Fibroblast of mammary gland (primary cell): ENCODE data around the gene YIPF1.

Experiments
- DNase-seq: peaks from one replicate; pipeline ENCODE4 v3.0.0-alpha.2; 2010; ENCODE audit warnings: low read depth
- H3K4me3 ChIP-seq: 2 replicates; pipeline ENCODE4 v1.5.1; 2011; ENCODE audit warnings: low read depth, mild to moderate bottlenecking, low read length, moderate library complexity; ENCODE audit not compliant: control insufficient read depth
- TF ChIP-seq, protein P1 (sequence below): conservative IDR thresholded peaks from 2 replicates; pipeline ENCODE4 v1.5.1; 2011; ENCODE audit warnings: low read depth, low read length, inconsistent platforms; ENCODE audit not compliant: control insufficient read depth, insufficient read depth

Gene YIPF1

GRCh38 chr1:53850082-53850673 is 39.4 kb downstream of the YIPF1 start:
- DNase-seq: no peak
- no peak overlapping the region for H3K4me3 ChIP-seq
- TF ChIP-seq, protein P1, sequence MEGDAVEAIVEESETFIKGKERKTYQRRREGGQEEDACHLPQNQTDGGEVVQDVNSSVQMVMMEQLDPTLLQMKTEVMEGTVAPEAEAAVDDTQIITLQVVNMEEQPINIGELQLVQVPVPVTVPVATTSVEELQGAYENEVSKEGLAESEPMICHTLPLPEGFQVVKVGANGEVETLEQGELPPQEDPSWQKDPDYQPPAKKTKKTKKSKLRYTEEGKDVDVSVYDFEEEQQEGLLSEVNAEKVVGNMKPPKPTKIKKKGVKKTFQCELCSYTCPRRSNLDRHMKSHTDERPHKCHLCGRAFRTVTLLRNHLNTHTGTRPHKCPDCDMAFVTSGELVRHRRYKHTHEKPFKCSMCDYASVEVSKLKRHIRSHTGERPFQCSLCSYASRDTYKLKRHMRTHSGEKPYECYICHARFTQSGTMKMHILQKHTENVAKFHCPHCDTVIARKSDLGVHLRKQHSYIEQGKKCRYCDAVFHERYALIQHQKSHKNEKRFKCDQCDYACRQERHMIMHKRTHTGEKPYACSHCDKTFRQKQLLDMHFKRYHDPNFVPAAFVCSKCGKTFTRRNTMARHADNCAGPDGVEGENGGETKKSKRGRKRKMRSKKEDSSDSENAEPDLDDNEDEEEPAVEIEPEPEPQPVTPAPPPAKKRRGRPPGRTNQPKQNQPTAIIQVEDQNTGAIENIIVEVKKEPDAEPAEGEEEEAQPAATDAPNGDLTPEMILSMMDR: no peak

GRCh38 chr1:53847980-53848379 is 41.6 kb downstream of the YIPF1 start:
- no peak for DNase-seq
- TF ChIP-seq, protein P1: no peak
- no peak overlapping the region for H3K4me3 ChIP-seq

DNA sequence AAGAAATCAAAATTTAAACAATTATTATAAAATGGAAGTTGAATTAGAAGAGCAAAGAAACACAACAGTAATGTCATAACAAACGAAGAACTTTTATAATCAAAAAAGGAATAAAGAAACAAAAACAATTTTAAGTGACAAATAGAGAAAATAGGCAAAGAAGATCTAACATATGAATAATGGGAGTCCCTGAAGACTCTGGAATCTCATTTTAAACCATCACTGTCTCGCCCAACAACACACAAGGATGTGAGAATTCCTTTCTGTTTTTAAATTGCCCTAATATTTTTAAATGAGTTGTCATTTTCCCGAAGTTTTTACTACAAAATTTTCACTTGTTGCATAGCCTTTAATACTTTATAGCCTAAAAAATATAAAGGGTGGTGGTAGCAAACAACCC is 47.2 kb downstream of the YIPF1 start:
- H3K4me3 ChIP-seq: no peak overlapping the region
- no peak for DNase-seq
- TF ChIP-seq, protein P1: no peak

DNA sequence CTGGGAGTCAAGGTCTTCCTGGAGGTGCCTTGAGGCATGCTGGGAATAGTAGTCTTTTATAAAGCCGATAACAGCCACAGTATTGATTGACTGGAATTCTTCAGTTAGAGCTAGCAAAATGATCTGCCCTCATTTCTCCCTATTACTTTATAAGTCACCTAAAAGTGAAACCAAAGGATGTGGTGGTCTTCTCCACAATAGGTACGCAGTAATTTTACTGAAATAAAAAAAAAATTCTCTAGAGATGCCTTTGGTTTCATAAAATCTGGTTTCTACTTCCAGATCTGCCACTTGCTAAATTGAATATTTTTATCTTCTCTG is 51.0 kb downstream of the YIPF1 start:
- TF ChIP-seq, protein P1: no peak
- peak overlapping the region; percentile 99 for H3K4me3 ChIP-seq
- DNase-seq: no peak

DNA sequence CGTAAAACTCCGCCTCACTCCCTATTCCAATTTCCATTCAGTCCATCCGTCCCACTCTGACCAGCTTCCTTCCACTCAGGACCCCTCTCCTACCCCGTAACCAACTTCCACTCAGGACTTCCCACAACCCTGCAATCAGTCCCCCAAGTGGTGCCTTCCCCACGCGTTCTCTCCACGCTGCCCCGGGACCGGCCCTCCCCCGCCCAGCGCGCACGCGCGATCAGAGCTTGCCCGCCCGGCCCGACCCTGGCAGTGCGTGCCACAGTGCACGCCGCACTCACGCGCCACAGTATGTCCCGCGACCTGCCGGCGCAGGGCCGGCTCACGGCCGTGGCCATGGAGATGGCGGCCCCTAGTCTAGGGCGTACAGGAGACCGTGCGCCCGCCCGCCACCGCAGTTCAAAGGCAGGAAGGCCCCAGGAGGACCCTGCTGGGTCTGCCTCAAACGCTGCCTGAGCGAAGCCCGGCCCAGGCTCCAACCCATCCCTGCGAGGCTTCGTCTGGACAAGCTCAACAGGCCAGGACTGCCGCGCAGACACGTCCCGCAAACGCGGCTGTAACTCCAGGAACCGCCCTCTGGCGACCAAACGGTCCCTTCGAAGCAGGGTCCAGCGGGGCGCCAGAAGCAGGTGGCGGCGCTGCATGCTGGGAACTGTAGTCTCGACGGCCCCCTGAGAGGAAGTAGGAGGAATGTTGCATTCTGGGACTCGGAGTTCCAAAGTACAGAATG is 51.5 kb downstream of the YIPF1 start, which contains the start of gene NDC1:
Gene NDC1 (minus strand): TSS at position 373 of the 730 bp plus-strand sequence. CDS start 35 bp downstream, at position 338.
- TF ChIP-seq, protein P1: no peak
- peak; percentile 96 for DNase-seq
- peak within 1 kb of the TSS; percentile 99 for H3K4me3 ChIP-seq

- TF ChIP-seq, protein P1: no peak
- DNase-seq: peak; percentile 2
- H3K4me3 ChIP-seq: peak overlapping the region; percentile 99
Measured at GRCh38 chr1:53837646-53837923, 52.0 kb downstream of the YIPF1 start.
